Spleen (tissue), 11 donors: ENCODE measurements around the gene EXT2. TPM values are rescaled to one million over a fixed set of nuclear protein-coding genes. Genes with fewer than 3 reads are reported as not detected.

Experiments
- DNase-seq: peaks from one replicate; pipeline ENCODE4 v3.0.0-alpha.2; 2020
- H3K27ac ChIP-seq, 8 donors: fragments of 200-600 bp; sonication (generic) in 7 of 8; 1 replicate in 4 of 8; 2 replicates in 4 of 8; pipeline versions ENCODE4 v1.5.0 to v1.8.0; 2016 to 2021; ENCODE audit warnings: inconsistent platforms in 4 of 8, mild to moderate bottlenecking in 4 of 8, moderate library complexity in 1 of 8
- H3K27me3 ChIP-seq, 7 donors: fragments of 200-600 bp; sonication (generic) in 6 of 7; replicated peaks in 1 of 7; 1 replicate in 4 of 7; 2 replicates in 3 of 7; pipeline versions ENCODE4 v1.5.0 to v1.8.0; 2016 to 2021; ENCODE audit warnings: inconsistent platforms in 3 of 7, mild to moderate bottlenecking in 1 of 7
- H3K36me3 ChIP-seq, 6 donors: fragments of 200-600 bp; sonication (generic) in 5 of 6; 1 replicate in 4 of 6; 2 replicates in 2 of 6; pipeline versions ENCODE4 v1.5.0 to v1.8.0; 2016 to 2021; ENCODE audit warnings: inconsistent platforms in 2 of 6
- H3K4me1 ChIP-seq, 6 donors: fragments of 200-600 bp; sonication (generic) in 5 of 6; 1 replicate in 3 of 6; 2 replicates in 3 of 6; pipeline versions ENCODE4 v1.5.0 to v1.8.0; 2016 to 2021; ENCODE audit warnings: inconsistent platforms in 3 of 6
- H3K4me3 ChIP-seq, 8 donors: fragments of 200-600 bp; sonication (generic) in 7 of 8; 1 replicate in 4 of 8; 2 replicates in 4 of 8; pipeline versions ENCODE4 v1.5.0 to v1.8.0; 2016 to 2021; ENCODE audit warnings: inconsistent platforms in 4 of 8, mild to moderate bottlenecking in 4 of 8, moderate library complexity in 2 of 8
- H3K9me3 ChIP-seq, 8 donors: fragments of 200-600 bp; sonication (generic) in 7 of 8; 1 replicate in 4 of 8; 2 replicates in 4 of 8; pipeline versions ENCODE4 v1.5.0 to v1.8.0; 2016 to 2021; ENCODE audit warnings: inconsistent platforms in 4 of 8
- CTCF ChIP-seq, 11 experiments: fragments of 200-600 bp in 7 of 11; fragments of 450-650 bp in 4 of 11; sonication (generic) in 4 of 11; IDR thresholded peaks in 8 of 11; conservative IDR thresholded peaks in 3 of 11; 1 replicate in 7 of 11; 2 replicates in 4 of 11; pipeline versions ENCODE4 v1.4.0 to v1.8.0; 2016 to 2021; ENCODE audit warnings: antibody characterized with exemption in 11 of 11, inconsistent platforms in 4 of 11, mild to moderate bottlenecking in 1 of 11
- POLR2A ChIP-seq, 3 donors: fragments of 450-650 bp; IDR thresholded peaks; one replicate each; pipeline ENCODE4 v1.5.1; 2017; ENCODE audit warnings: antibody characterized with exemption in 3 of 3, mild to moderate bottlenecking in 1 of 3
- POLR2AphosphoS5 ChIP-seq, 3 donors: sonication (generic); formaldehyde crosslinking; IDR thresholded peaks; one replicate each; pipeline ENCODE4 v1.5.1; 2017; ENCODE audit warnings: antibody characterized with exemption in 3 of 3
- WGBS, 5 donors: extraction: QIAGEN DNeasy Blood & Tissue Kit in 3 of 5; methylation state at CpG; one replicate each; pipeline versions ENCODE4 v1.1.5 to v1.1.7; 2013 to 2018; 5-methylcytosine and 5-hydroxymethylcytosine counted together
- intact Hi-C: fragments of 100-400 bp; cut with DNase I; formaldehyde crosslinking; loops from one replicate; pipeline ENCODE4 v1.15.0; 2023; ENCODE audit warnings: low total_unique reads
- polyA plus RNA-seq, 3 donors: library from polyadenylated mRNA; stranded (reverse); fragments of 200-250 nt; gene quantifications; one replicate each; pipeline ENCODE4 v1.2.1, GENCODE V29; 2013
- total RNA-seq, 7 donors: library from RNA; depleted of rRNA in 3 of 7; stranded (reverse); fragments of >200 nt in 3 of 7; fragmentation: NEBNext Ultra II Directional in 4 of 7; extraction: Animal tissue kit (Norgen Biotek cat#: 25700) in 4 of 7; gene quantifications; one replicate each; pipeline versions ENCODE4 v1.1.0 to v1.2.1, GENCODE V29; 2016 to 2021
- donor health status: healthy with polysubstance abuse.
- donor health status: DM: no; HTN: no; CAD: no; lungs with moderate emphysema.
- donor health status: DM: no; HTN: no; CAD: no.
- donor health status: Bipolar disorder and iron deficiency.
- donor health status: healthy.
- donor health status: DM: no; HTN: no; CAD: no.
- donor health status: DM: yes; HTN: yes; CAD: no.

Gene EXT2
- total and polyA plus RNA-seq, 10 donors, result 10.0 to 60.1 (median 41.3) TPM

- Histone ChIP-seq H3K4me1 (no peaks in the 10 kb centered on the region), H3K27me3 (no peaks in the 10 kb centered on the region), H3K27ac (no peak overlapping the region), H3K36me3 (peaks cover 0 to 19% (median 0%) of the 10 kb centered on the region in 6 donors), H3K9me3 (no peaks in the 10 kb centered on the region), H3K4me3 (no peak overlapping the region)
- intact Hi-C loops, result no loop called here
- TF ChIP-seq POLR2A (IDR thresholded peaks at IDR 0.05) (no peak), POLR2AphosphoS5 (IDR thresholded peaks at IDR 0.05) (no peak), CTCF (IDR thresholded peaks at IDR 0.05 in 8 of 11, conservative IDR thresholded peaks at IDR 0.05 in 3 of 11) (no peak)
- WGBS, 5 donors, result 68 to 92% (median 84%) methylated on average over 2 of the region's 2 CpGs
- DNase-seq, result no peak
Measured at GRCh38 chr11:44226490-44226889, 131.0 kb downstream of the EXT2 start.

GRCh38 chr11:44226945-44227344 lies 131.5 kb downstream of the EXT2 start:
- Histone ChIP-seq H3K27ac (no peak overlapping the region), H3K9me3 (no peaks in the 10 kb centered on the region), H3K27me3 (no peaks in the 10 kb centered on the region), H3K4me3 (no peak overlapping the region), H3K4me1 (no peaks in the 10 kb centered on the region), H3K36me3 (peaks cover 0 to 19% (median 0%) of the 10 kb centered on the region in 6 donors)
- TF ChIP-seq POLR2A (IDR thresholded peaks at IDR 0.05) (no peak), CTCF (IDR thresholded peaks at IDR 0.05 in 8 of 11, conservative IDR thresholded peaks at IDR 0.05 in 3 of 11) (no peak), POLR2AphosphoS5 (IDR thresholded peaks at IDR 0.05) (no peak)
- intact Hi-C loops, result no loop called here
- 32 to 87% (median 67%) methylated on average over 3 to 4 of the region's 4 CpGs for WGBS, 5 donors
- DNase-seq, result no peak

GRCh38 chr11:44228379-44228778 lies 132.9 kb downstream of the EXT2 start:
- WGBS, 5 donors, result 85 to 94% (median 91%) methylated on average over 6 of the region's 6 CpGs
- no peak for TF ChIP-seq POLR2AphosphoS5 (IDR thresholded peaks at IDR 0.05)
- no peak for TF ChIP-seq POLR2A (IDR thresholded peaks at IDR 0.05)
- TF ChIP-seq CTCF (IDR thresholded peaks at IDR 0.05 in 8 of 11, conservative IDR thresholded peaks at IDR 0.05 in 3 of 11), result no peak
- H3K4me3 ChIP-seq, result no peak overlapping the region
- no peak for DNase-seq
- H3K9me3 ChIP-seq, result no peaks in the 10 kb centered on the region
- peaks cover 0 to 33% (median 3%) of the 10 kb centered on the region in 6 donors for H3K36me3 ChIP-seq
- intact Hi-C loops, result no loop called here
- H3K27ac ChIP-seq, result no peak overlapping the region
- no peaks in the 10 kb centered on the region for H3K4me1 ChIP-seq
- H3K27me3 ChIP-seq, result no peaks in the 10 kb centered on the region

DNA sequence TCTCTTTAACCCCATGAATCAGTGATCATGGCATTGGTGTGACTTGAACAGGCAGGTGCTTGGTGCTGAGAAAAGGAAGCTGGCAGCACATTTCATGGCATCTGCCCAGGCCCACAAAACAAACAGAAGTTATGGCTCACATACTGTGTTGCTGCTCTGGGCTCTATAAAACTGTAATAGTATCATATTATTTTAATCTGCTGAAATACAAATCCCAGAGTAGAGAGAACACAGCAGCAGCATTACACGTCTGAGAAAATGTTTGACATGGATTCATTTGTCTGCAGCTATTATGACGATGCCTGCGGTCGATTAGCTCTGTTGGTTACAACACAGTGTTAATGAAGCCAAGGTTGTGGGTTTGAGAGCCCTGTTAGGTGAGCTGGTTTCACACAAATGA lies 133.6 kb downstream of the EXT2 start:
- intact Hi-C loops, result no loop called here
- 91 to 99% (median 95%) methylated on average over 4 of the region's 4 CpGs for WGBS, 5 donors

More for the DNA sequence above, 133.6 kb downstream of the EXT2 start:
- Histone ChIP-seq H3K27me3 (no peaks in the 10 kb centered on the region), H3K4me1 (no peaks in the 10 kb centered on the region), H3K4me3 (no peak overlapping the region), H3K36me3 (peaks cover 0 to 38% (median 3%) of the 10 kb centered on the region in 6 donors), H3K9me3 (no peaks in the 10 kb centered on the region), H3K27ac (no peak overlapping the region)
- no peak for DNase-seq
- TF ChIP-seq CTCF (IDR thresholded peaks at IDR 0.05 in 8 of 11, conservative IDR thresholded peaks at IDR 0.05 in 3 of 11), result no peak
- no peak for TF ChIP-seq POLR2A (IDR thresholded peaks at IDR 0.05)
- no peak for TF ChIP-seq POLR2AphosphoS5 (IDR thresholded peaks at IDR 0.05)
